GM19324 (cell line): Measurements from ENCODE around the gene ATP2B2.
"Not testable (repeated sequence)": the region's sequence is repeated elsewhere in the genome, so short reads cannot be mapped to it uniquely, and the experiment has no call there.

Experiments used
- ATAC-seq: cut with Tn5 transposase; IDR thresholded peaks from one replicate; pipeline ENCODE4 v1.9.1; 2021; ENCODE audit warnings: mild to moderate bottlenecking, moderate library complexity; ENCODE audit not compliant: unreplicated experiment, low FRiP score

ATP2B2 gene

GRCh38 chr3:10390641-10391373 is 114.6 kb downstream of the ATP2B2 start:
- ATAC-seq, result no peak

GRCh38 chr3:10389995-10390394 is 115.4 kb downstream of the ATP2B2 start:
- peak; percentile 78 for ATAC-seq

GRCh38 chr3:10389339-10389738 is 116.0 kb downstream of the ATP2B2 start:
- ATAC-seq, result no peak

GRCh38 chr3:10387881-10388609 is 117.3 kb downstream of the ATP2B2 start:
- no peak for ATAC-seq

- ATAC-seq, result no peak
These were observed 119.3 kb downstream of the ATP2B2 start for GRCh38 chr3:10386121-10386520.

GRCh38 chr3:10384541-10385360 is 120.6 kb downstream of the ATP2B2 start:
- no peak for ATAC-seq

GRCh38 chr3:10383850-10384248 is 121.5 kb downstream of the ATP2B2 start:
- no peak for ATAC-seq

- no peak for ATAC-seq
These were observed 122.2 kb downstream of the ATP2B2 start for GRCh38 chr3:10382892-10383849.

- not testable (repeated sequence) for ATAC-seq
These were observed 122.9 kb downstream of the ATP2B2 start for GRCh38 chr3:10382445-10382844.

- no peak for ATAC-seq
These were observed 124.0 kb downstream of the ATP2B2 start for GRCh38 chr3:10381336-10381735.

GRCh38 chr3:10380906-10381305 is 124.5 kb downstream of the ATP2B2 start:
- ATAC-seq, result no peak

GRCh38 chr3:10379961-10380360 is 125.4 kb downstream of the ATP2B2 start:
- ATAC-seq, result no peak

- ATAC-seq, result no peak
These were observed 126.2 kb downstream of the ATP2B2 start for GRCh38 chr3:10379161-10379560.

GRCh38 chr3:10378742-10379141 is 126.6 kb downstream of the ATP2B2 start:
- no peak for ATAC-seq

GRCh38 chr3:10378246-10378645 is 127.1 kb downstream of the ATP2B2 start:
- ATAC-seq, result no peak

- ATAC-seq, result no peak
These were observed 128.1 kb downstream of the ATP2B2 start for GRCh38 chr3:10377148-10377725.

- ATAC-seq, result no peak
These were observed 129.0 kb downstream of the ATP2B2 start for GRCh38 chr3:10376353-10376752.

GRCh38 chr3:10375296-10376053 is 129.9 kb downstream of the ATP2B2 start:
- ATAC-seq, result no peak

- no peak for ATAC-seq
These were observed 131.1 kb downstream of the ATP2B2 start for GRCh38 chr3:10374311-10374710.
